Neural crest cell (in vitro differentiated cells): ENCODE results near the gene HDAC4. TPM values are rescaled to one million over a fixed set of nuclear protein-coding genes. Genes with fewer than 3 reads are reported as not detected.

Experiments used
- DNase-seq: peaks from one replicate; pipeline ENCODE4 v3.0.0; 2021; ENCODE audit warnings: low read depth, mixed read lengths, low spot score
- H3K27ac Mint-ChIP-seq: one replicate; pipeline ENCODE4 v1.8.0; 2021; ENCODE audit warnings: mild to moderate bottlenecking, mixed read lengths; ENCODE audit not compliant: unreplicated experiment
- H3K27me3 Mint-ChIP-seq: 2 replicates; pipeline ENCODE4 v1.8.0; 2021; ENCODE audit warnings: low read depth, mild to moderate bottlenecking, mixed read lengths
- H3K36me3 Mint-ChIP-seq: 2 replicates; pipeline ENCODE4 v1.8.0; 2021; ENCODE audit warnings: low read depth, mild to moderate bottlenecking, mixed read lengths
- H3K4me1 Mint-ChIP-seq: 2 replicates; pipeline ENCODE4 v1.8.0; 2021; ENCODE audit warnings: mixed read lengths
- H3K4me3 Mint-ChIP-seq: one replicate; pipeline ENCODE4 v1.8.0; 2021; ENCODE audit warnings: mild to moderate bottlenecking, mixed read lengths
- H3K9me3 Mint-ChIP-seq: 2 replicates; pipeline ENCODE4 v1.8.0; 2021; ENCODE audit warnings: mixed read lengths
- total RNA-seq: library from RNA; stranded (reverse); gene quantifications from 2 replicates; pipeline ENCODE4 v1.2.1, GENCODE V29; 2021
- TF ChIP-seq, protein P1 (sequence below): fragments of 200-600 bp; sonication (generic); conservative IDR thresholded peaks from 2 replicates; pipeline ENCODE4 v1.5.0; 2021; ENCODE audit warnings: antibody characterized with exemption, mild to moderate bottlenecking

Gene HDAC4
- total RNA-seq, 1 donor from 2014 or later = 52.1 TPM

DNA sequence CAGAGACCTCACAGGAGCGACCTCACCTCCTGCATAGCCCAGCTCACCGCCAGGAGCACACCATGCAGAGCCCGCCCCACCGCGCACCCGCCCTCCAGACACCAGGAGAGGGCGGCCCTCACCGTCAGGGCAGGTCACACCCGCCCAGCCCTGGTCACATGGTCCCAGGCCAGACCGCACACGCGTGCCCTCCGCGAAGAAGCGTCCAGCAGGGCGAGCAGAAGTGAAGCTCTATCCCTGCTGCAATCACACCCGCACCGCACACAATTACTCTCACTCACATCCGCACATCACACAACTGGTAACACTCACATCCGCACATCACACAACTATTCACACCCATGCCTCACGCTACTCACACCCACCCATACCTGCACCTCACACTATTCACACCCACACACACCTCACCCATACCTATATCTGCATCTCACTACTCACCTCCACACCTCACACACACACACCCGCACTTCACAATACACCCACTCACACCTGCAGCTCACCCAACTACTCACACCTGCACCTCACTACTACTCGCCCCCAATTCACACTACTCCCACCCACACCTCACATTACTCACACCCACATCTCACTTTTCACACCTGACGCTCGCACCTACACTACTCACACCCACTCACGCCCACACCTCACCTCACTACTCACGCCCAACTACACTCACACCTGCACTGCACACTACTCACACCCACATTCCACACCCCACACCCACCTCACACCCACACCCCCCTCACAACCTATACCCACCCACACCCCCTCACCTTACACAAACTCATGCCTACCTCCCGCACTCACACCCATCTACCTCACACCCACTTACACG, 242.0 kb downstream of the HDAC4 start:
- TF ChIP-seq, protein P1, sequence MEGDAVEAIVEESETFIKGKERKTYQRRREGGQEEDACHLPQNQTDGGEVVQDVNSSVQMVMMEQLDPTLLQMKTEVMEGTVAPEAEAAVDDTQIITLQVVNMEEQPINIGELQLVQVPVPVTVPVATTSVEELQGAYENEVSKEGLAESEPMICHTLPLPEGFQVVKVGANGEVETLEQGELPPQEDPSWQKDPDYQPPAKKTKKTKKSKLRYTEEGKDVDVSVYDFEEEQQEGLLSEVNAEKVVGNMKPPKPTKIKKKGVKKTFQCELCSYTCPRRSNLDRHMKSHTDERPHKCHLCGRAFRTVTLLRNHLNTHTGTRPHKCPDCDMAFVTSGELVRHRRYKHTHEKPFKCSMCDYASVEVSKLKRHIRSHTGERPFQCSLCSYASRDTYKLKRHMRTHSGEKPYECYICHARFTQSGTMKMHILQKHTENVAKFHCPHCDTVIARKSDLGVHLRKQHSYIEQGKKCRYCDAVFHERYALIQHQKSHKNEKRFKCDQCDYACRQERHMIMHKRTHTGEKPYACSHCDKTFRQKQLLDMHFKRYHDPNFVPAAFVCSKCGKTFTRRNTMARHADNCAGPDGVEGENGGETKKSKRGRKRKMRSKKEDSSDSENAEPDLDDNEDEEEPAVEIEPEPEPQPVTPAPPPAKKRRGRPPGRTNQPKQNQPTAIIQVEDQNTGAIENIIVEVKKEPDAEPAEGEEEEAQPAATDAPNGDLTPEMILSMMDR = no peak
- Mint-ChIP-seq H3K4me3 (no peak overlapping the region), H3K4me1 (peaks cover 39% of the 10 kb centered on the region), H3K27ac (peak overlapping the region; percentile 86), H3K27me3 (no peaks in the 10 kb centered on the region), H3K36me3 (peaks cover 35% of the 10 kb centered on the region), H3K9me3 (no peaks in the 10 kb centered on the region)
- DNase-seq = no peak

DNA sequence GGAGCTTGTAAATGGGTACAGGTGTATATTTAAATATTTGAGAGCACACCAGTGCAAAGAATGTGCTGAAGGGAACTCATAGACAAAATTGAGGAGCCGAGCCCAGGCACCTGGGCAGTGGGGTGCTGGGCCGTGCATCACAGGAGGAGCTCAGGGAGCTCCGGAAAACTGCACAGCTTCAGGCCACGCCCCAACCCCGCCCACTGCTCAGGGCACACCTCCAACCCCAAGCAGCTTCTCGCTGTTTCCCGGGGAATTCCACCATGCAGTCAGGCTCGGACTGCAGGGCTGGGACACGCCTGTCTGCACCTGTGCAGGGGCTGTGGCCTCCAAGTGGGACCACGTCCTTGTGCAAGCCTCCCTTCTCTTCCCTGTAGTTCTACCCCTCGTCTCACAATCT, 243.0 kb downstream of the HDAC4 start:
- Mint-ChIP-seq H3K27ac (no peak overlapping the region), H3K9me3 (no peaks in the 10 kb centered on the region), H3K36me3 (peaks cover 33% of the 10 kb centered on the region), H3K27me3 (no peaks in the 10 kb centered on the region), H3K4me1 (peaks cover 33% of the 10 kb centered on the region), H3K4me3 (no peak overlapping the region)
- TF ChIP-seq, protein P1 = no peak
- DNase-seq = no peak

DNA sequence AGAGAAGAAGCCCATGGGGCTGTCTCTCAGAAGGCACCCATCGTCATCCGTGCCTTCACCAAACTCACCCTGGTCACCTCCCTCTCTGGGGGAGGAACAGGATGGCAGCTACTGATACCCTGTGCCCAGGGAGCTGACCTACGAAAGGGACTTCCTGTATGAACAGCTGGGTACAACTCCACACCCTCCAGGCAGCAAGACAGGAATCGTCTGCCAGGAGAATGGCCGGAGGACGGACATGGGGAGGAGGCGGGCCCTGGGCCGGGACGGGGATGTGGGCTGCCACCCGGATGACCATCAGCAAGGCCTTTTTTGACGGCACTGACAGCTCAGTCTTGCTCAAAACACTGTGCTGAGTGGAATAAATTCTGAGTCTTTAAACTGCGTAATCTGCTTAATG, 243.6 kb downstream of the HDAC4 start:
- Mint-ChIP-seq H3K27me3 (no peaks in the 10 kb centered on the region), H3K27ac (peak overlapping the region; percentile 27), H3K9me3 (no peaks in the 10 kb centered on the region), H3K4me3 (no peak overlapping the region), H3K36me3 (peaks cover 37% of the 10 kb centered on the region), H3K4me1 (peaks cover 29% of the 10 kb centered on the region)
- TF ChIP-seq, protein P1 = no peak
- no peak for DNase-seq

DNA sequence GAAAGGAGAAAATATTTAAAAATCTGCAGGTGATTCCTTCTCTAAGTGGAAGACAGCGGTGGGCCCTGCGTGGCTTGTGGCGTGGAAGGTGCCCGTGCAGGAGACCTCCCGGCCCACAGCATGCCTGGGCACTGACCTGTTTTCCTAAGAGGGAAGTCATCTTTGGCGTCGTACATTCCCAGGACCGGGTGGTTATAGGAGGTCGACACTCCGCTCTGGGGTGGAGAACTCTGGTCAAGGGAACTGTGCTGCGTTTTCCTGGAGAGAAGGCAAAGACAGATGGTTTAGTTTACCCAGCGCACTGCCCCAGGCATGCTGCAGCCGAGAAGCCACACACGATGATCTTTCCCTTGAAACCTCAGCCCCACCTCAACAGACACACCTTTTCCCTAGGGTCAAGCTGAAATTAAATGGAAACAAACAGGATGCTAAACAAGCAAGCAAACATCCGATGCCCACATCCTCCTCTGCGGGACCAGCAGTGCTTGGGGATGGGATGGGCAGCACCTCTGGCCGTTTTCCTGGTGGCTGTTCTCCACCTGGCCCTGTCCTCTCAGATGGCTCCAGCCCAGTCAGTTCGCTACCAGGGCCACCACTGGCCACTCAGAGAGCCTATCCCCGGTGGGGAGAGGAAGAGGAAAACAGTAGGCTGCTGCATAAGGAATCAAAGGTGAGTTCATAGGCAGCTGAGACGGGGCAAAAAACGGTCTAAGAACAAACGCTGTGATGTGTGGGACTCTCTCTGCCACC, 244.1 kb downstream of the HDAC4 start:
- Mint-ChIP-seq H3K36me3 (peaks cover 41% of the 10 kb centered on the region), H3K27me3 (no peaks in the 10 kb centered on the region), H3K27ac (no peak overlapping the region), H3K4me3 (no peak overlapping the region), H3K9me3 (no peaks in the 10 kb centered on the region), H3K4me1 (peaks cover 29% of the 10 kb centered on the region)
- TF ChIP-seq, protein P1 = no peak
- no peak for DNase-seq

DNA sequence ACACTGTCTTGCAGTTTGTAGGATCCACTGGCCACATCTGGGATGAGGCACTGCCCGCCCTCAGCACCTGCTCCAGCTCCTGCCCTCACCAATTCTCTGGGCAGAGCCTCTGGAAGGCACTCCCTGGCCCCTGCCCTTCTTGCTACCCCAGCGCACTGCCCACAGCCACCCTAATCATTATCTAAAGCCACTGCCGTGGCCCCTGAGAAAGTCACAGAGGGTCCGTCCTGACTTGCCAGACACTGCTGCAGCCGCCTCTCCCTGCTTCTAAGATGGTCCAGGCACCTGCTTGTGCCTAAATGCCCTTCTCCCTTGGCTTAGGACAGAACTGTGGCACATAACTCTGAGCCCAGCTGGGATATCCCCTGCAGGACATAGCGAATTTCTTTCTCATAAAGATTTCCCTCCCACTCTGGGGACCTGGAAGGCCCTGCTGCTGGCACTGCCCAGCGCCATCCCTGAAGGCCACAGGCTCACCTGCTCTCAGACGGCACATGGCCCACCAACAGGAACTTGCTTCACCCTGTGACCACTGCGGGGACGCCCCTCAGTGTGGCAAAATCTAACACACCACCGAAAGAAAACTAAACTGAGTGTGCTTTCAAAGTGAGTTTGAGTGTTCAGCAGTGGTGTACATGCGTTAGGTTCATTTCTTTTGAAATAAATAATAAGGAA, 244.9 kb downstream of the HDAC4 start:
- Mint-ChIP-seq H3K27me3 (no peaks in the 10 kb centered on the region), H3K36me3 (peaks cover 36% of the 10 kb centered on the region), H3K27ac (peak overlapping the region; percentile 84), H3K4me3 (peak overlapping the region; percentile 74), H3K9me3 (no peaks in the 10 kb centered on the region), H3K4me1 (peaks cover 29% of the 10 kb centered on the region)
- no peak for DNase-seq
- TF ChIP-seq, protein P1 = no peak
